GM12878 (cell line): ENCODE results near the gene MDC1. TPM values are rescaled to one million over a fixed set of nuclear protein-coding genes. Genes with fewer than 3 reads are reported as not detected.

ENCODE experiments used
- CEBPB ChIP-seq, 2 experiments: fragments of 150-350 bp in 1 of 2; IDR thresholded peaks; 2 replicates each; pipeline ENCODE4 v1.6.1; 2012 to 2014; ENCODE audit warnings: low read depth in 2 of 2, low read length in 2 of 2, borderline replicate concordance in 1 of 2, inconsistent platforms in 1 of 2
- HDAC6 ChIP-seq: fragments of 200-600 bp; sonication (generic); IDR thresholded peaks from one replicate; pipeline ENCODE4 v1.8.0; 2017; ENCODE audit warnings: antibody characterized with exemption; ENCODE audit not compliant: unreplicated experiment
- IRF4 ChIP-seq: IDR thresholded peaks from 2 replicates; pipeline ENCODE4 v1.6.1; 2011; ENCODE audit warnings: low read depth, low read length
- NFXL1 ChIP-seq: fragments of 450-650 bp; IDR thresholded peaks from 2 replicates; pipeline ENCODE4 v1.6.1; 2017; ENCODE audit warnings: antibody characterized with exemption, mild to moderate bottlenecking, borderline replicate concordance
- POLR2AphosphoS2 ChIP-seq: IDR thresholded peaks from 2 replicates; pipeline ENCODE4 v1.6.1; 2011; ENCODE audit warnings: low read depth, mild to moderate bottlenecking, low read length, improper control_type of control experiment, moderate library complexity
- RB1 ChIP-seq: fragments of 450-650 bp; formaldehyde crosslinking; IDR thresholded peaks from 2 replicates; pipeline ENCODE4 v1.6.1; 2017; ENCODE audit warnings: mild to moderate bottlenecking, borderline replicate concordance
- SKIL ChIP-seq: fragments of 450-650 bp; IDR thresholded peaks from 2 replicates; pipeline ENCODE4 v1.6.1; 2017; ENCODE audit warnings: mild to moderate bottlenecking, low read depth, inconsistent platforms; ENCODE audit not compliant: poor library complexity, severe bottlenecking
- SP1 ChIP-seq: IDR thresholded peaks from one replicate; pipeline ENCODE4 v1.6.1; 2011; ENCODE audit warnings: low read depth, low read length
- ZBED1 ChIP-seq: IDR thresholded peaks from 2 replicates; pipeline ENCODE4 v1.6.1; 2016; ENCODE audit warnings: borderline replicate concordance
- ZBTB11 ChIP-seq: fragments of 450-650 bp; formaldehyde crosslinking; IDR thresholded peaks from 2 replicates; pipeline ENCODE4 v1.5.0; 2022; ENCODE audit warnings: mild to moderate bottlenecking, missing genetic modification characterization
- ZNF274 ChIP-seq: IDR thresholded peaks from one replicate; pipeline ENCODE4 v1.8.0; 2011; ENCODE audit not compliant: insufficient read length, insufficient read depth
- polyA plus RNA-seq, 11 experiments: library from polyadenylated mRNA; depleted of rRNA in 4 of 11; unstranded in 6 of 11; stranded (reverse) in 5 of 11; fragments of >200 nt; fragmentation: Nextera tagmentation in 4 of 11; fragmentation: Illumina TruSeq in 1 of 11; extraction: Ambion mirVana in 4 of 11; extraction: Trizol in 1 of 11; gene quantifications; 1 replicate in 1 of 11; 2 replicates in 10 of 11; pipeline versions ENCODE4 v1.2.1 to v1.2.3, GENCODE V29; 2011 to 2016; ENCODE audit warnings: inconsistent platforms in 2 of 11, missing spikeins in 2 of 11, low read depth in 1 of 11
- total RNA-seq, 4 experiments: library from RNA; depleted of rRNA in 3 of 4; stranded (reverse); fragments of >200 nt in 3 of 4; fragmentation: Illumina TruSeq in 1 of 4; extraction: Trizol in 1 of 4; gene quantifications; 2 replicates each; pipeline versions ENCODE4 v1.2.1 to v1.2.3, GENCODE V29; 2013 to 2021
- TF ChIP-seq, protein P1 (sequence below): fragments of 450-650 bp; IDR thresholded peaks from 2 replicates; pipeline ENCODE4 v1.6.1; 2017; ENCODE audit warnings: antibody characterized with exemption, mild to moderate bottlenecking, moderate library complexity
- TF ChIP-seq, protein P2 (sequence below): fragments of 450-650 bp; IDR thresholded peaks from 2 replicates; pipeline ENCODE4 v1.6.1; 2017; ENCODE audit warnings: mild to moderate bottlenecking, moderate library complexity

MDC1 gene
- total and polyA plus RNA-seq, 10 of the 15 experiments (the other 5 are each of a cell fraction or from before 2014, with no cell fraction given) = 5.1 to 62.5 (median 22.4) TPM

- TF ChIP-seq CEBPB (IDR thresholded peaks at IDR 0.05; ENCODE audit: borderline replicate concordance in 1 of 2, low read depth in 2 of 2, low read length in 2 of 2) (no peak), RB1 (peak; percentile 8; the same call in 1 of the 2 replicates), POLR2AphosphoS2 (peak; percentile 59; the same call in 1 of the 2 replicates), SP1 (no peak), SKIL (no peak), ZNF274 (no peak), HDAC6 (no peak), ZBTB11 (no peak), NFXL1 (no peak), IRF4 (no peak), ZBED1 (no peak)
- TF ChIP-seq, protein P1, sequence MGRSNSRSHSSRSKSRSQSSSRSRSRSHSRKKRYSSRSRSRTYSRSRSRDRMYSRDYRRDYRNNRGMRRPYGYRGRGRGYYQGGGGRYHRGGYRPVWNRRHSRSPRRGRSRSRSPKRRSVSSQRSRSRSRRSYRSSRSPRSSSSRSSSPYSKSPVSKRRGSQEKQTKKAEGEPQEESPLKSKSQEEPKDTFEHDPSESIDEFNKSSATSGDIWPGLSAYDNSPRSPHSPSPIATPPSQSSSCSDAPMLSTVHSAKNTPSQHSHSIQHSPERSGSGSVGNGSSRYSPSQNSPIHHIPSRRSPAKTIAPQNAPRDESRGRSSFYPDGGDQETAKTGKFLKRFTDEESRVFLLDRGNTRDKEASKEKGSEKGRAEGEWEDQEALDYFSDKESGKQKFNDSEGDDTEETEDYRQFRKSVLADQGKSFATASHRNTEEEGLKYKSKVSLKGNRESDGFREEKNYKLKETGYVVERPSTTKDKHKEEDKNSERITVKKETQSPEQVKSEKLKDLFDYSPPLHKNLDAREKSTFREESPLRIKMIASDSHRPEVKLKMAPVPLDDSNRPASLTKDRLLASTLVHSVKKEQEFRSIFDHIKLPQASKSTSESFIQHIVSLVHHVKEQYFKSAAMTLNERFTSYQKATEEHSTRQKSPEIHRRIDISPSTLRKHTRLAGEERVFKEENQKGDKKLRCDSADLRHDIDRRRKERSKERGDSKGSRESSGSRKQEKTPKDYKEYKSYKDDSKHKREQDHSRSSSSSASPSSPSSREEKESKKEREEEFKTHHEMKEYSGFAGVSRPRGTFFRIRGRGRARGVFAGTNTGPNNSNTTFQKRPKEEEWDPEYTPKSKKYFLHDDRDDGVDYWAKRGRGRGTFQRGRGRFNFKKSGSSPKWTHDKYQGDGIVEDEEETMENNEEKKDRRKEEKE = no peak
- TF ChIP-seq, protein P2, sequence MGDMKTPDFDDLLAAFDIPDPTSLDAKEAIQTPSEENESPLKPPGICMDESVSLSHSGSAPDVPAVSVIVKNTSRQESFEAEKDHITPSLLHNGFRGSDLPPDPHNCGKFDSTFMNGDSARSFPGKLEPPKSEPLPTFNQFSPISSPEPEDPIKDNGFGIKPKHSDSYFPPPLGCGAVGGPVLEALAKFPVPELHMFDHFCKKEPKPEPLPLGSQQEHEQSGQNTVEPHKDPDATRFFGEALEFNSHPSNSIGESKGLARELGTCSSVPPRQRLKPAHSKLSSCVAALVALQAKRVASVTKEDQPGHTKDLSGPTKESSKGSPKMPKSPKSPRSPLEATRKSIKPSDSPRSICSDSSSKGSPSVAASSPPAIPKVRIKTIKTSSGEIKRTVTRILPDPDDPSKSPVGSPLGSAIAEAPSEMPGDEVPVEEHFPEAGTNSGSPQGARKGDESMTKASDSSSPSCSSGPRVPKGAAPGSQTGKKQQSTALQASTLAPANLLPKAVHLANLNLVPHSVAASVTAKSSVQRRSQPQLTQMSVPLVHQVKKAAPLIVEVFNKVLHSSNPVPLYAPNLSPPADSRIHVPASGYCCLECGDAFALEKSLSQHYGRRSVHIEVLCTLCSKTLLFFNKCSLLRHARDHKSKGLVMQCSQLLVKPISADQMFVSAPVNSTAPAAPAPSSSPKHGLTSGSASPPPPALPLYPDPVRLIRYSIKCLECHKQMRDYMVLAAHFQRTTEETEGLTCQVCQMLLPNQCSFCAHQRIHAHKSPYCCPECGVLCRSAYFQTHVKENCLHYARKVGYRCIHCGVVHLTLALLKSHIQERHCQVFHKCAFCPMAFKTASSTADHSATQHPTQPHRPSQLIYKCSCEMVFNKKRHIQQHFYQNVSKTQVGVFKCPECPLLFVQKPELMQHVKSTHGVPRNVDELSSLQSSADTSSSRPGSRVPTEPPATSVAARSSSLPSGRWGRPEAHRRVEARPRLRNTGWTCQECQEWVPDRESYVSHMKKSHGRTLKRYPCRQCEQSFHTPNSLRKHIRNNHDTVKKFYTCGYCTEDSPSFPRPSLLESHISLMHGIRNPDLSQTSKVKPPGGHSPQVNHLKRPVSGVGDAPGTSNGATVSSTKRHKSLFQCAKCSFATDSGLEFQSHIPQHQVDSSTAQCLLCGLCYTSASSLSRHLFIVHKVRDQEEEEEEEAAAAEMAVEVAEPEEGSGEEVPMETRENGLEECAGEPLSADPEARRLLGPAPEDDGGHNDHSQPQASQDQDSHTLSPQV = no peak
These were observed 26.5 kb downstream of the MDC1 start, which contains the start of gene NRM (continued) for GRCh38 chr6:30690403-30691207.
